NCI-H187 treated with DMSO at 0.1 percent for 48 hours (cell line): Measurements from ENCODE around the gene H19.

Source experiments
- DNase-seq: peaks from one replicate; lab custom pipeline; 2025; lab: John Stamatoyannopoulos, UW

H19 gene

DNA sequence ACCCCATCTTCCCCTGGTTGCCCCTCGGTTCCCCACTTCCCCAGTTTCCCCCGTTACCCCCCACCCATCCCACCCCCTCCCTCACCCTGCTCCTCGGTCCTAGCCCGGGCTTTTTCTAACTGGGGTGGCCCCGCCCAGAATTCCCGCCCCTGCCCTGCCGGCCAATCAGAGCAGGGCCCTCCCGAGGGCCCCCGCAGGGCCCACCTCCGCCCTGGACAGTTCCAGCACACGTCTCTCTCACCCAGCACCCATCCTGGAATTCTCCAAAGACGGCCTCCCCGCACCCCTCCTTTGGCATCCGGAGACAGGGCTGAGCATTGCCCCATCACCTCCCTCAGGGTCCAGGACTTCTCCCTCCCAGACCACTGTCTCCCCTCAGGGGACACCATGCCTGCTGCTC is at the start of gene H19:
Gene H19 (minus strand): TSS at position 88 of the 400 bp plus-strand sequence.
- DNase-seq: no peak

DNA sequence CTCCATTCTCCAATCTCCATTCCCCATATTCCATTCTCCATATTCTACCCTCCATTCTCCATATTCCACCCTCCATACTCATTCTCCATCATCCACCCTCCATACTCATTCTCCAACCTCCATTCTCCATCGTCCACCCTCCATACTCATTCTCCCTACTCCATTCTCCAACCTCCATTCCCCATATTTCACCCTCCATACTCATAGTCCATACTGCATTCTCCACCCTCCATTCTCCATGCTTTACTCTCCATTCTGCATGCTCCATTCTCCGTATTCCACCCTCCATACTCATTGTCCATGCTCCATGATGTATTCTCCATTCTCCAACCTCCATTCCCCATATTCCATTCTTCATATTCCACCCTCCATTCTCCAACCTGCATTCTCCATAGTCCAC is 44.3 kb upstream of the H19 start:
- no peak for DNase-seq

GRCh38 chr11:2041153-2041552 is 43.5 kb upstream of the H19 start:
- DNase-seq: no peak

DNA sequence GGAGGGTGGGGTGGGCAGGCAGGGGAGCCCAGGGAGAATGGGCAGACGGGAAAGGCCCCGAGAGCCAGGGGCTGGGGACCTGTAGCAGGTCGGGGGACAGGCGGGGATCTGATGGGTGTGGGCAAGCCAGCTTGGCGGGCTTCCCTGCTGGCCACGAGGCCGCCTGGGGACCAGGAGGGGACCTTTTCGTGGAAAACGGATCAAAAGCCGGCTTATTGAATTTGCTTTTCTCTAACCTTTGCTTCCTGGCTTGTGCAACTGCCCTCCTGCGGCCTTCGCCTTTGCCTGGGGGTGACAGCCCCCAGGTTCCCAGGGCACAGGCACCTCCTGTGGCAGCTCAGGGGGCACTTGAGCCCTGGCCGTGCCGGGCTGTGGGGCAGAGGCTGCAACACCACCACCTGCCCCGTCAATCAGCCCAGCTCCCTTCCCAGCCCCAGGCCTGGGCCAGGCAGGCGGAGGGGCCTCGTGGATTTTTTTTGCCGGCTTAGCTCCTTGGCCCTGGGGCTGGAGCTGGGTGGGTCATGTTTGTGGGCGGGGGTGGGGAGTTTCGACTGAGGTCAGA is 41.6 kb upstream of the H19 start:
- no peak for DNase-seq

- DNase-seq: no peak
These were observed 39.3 kb upstream of the H19 start for GRCh38 chr11:2036863-2037486.

DNA sequence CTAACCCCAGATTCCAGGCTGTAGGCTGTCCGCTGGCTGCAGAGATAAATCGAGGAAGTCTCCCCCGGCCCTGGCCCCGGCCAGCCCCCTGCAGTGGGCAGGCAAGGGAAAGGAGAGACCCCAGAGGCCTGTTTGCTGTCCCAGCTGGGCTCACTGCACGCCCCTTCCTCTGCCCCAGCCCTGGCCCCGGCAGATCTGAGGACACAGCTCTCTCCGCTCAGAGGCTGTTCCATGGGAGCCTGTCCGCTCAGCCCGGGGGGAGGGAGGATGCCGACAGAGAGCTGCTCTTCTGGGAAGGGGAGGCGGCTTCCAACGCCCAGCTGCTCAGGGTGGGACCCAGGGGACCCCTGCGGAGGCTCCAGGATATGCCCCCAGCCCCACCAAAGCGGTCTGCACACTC is 37.7 kb upstream of the H19 start:
- DNase-seq: no peak

GRCh38 chr11:2031058-2031457 is 33.4 kb upstream of the H19 start:
- DNase-seq: no peak

DNA sequence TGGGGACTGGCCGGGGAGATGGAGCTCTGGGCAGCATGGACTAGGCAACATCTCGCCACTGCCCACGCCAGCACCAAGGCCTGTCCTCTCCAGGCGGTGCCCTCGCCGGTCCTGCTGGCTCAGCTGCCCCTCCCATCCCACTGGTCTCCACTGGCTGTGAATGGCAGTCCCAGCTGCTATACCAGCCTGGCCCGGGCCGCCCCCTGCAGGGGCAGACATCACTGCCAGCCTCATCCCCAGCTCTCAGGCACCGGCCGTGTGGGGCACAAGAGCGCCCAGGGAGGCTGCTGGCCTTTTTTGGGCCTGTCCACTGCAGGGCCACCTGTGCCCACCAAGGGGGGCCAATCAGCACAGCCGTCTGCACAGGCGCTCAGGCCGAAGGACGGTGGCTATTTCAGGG is 30.1 kb upstream of the H19 start:
- no peak for DNase-seq

- DNase-seq: no peak
These were observed 17.4 kb upstream of the H19 start for GRCh38 chr11:2015025-2015424.

DNA sequence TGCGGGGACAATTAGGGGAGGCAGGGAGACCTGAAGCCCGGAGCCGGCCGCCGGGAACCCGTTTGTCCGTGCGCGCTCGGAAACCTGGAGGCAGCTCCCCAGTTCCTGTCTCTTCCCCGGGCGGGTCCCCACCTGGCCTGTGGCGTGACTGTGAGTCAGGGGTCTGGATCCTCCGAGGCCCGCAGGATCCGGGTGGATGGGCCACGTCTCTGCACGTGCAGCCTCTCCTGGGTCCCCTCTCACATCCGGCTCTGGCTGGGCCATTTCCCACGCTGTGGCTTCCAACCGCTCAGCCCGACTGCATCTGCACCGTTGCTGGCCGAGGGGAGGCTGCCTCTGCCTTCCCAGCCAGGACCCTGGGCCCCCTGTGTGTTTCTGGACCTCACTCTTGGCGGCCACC is 14.8 kb upstream of the H19 start:
- no peak for DNase-seq

DNA sequence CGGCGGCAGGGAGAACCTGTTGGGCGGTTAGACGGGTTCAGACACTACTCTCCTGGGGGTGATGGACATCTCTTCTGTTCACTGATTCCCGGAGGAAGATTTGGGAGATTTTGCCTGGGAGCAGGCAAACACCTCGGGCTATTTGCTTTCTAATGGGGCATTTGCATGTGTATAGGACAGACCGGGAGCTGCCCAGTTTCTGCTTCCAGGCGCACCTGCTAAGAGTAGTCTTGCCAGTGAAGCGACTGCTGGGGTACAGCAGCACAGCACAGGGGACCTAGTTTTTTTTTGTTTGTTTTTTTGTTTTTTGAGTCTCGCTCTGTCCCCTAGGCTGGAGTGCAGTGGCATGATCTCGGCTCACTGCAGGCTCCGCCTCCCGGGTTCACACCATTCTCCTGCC is 6.8 kb upstream of the H19 start:
- no peak for DNase-seq

- no peak for DNase-seq
These were observed 5.2 kb upstream of the H19 start for GRCh38 chr11:2002807-2003206.

GRCh38 chr11:2002042-2002776 is 4.6 kb upstream of the H19 start:
- no peak for DNase-seq

- DNase-seq: no peak
These were observed 1.2 kb upstream of the H19 start for GRCh38 chr11:1998861-1999260.

GRCh38 chr11:1998290-1998689 is 648 bp upstream of the H19 start:
- no peak for DNase-seq

GRCh38 chr11:1994121-1994520 is 3.5 kb downstream of the H19 start:
- no peak for DNase-seq

DNA sequence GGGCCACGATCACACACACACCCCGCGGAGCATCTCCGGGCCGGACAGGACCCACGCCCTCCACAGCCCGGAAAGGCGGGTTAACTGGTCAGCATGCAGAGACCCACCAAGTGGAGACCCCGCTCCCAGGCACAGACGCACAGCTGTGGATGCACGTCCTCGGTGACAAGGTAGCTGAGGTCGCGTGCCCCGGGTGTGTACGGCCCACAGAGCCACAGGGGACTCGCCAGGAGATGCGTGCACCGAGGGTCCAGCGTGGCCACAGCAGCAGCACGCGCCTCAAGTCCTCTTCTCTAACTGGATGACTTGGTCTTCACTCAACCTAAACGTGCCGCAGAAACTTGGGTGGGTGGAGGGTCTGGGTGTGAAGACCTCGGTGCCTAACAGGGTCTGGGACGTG is 5.5 kb downstream of the H19 start:
- DNase-seq: no peak

- DNase-seq: no peak
These were observed 6.6 kb downstream of the H19 start for GRCh38 chr11:1990872-1991578.

DNA sequence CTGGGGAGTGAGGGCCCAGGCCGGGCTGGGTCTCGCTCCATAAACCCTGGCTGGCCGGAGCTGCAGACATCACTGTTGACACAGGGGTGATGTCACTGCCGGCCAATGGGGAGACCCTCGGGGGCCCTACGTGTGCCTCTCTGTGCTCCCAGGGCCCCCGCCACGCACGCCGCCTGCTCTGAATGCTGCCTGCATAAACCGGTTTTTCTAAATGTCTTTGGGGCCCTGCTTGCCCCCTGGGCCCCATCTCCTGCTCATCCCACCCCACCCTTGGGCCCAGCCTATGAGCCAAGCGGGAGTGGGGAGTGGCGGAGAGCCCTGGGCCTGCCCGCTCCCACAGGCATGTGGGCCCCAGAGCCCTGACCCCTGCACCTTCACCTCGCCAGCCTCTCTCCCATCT is 7.7 kb downstream of the H19 start:
- DNase-seq: no peak

DNA sequence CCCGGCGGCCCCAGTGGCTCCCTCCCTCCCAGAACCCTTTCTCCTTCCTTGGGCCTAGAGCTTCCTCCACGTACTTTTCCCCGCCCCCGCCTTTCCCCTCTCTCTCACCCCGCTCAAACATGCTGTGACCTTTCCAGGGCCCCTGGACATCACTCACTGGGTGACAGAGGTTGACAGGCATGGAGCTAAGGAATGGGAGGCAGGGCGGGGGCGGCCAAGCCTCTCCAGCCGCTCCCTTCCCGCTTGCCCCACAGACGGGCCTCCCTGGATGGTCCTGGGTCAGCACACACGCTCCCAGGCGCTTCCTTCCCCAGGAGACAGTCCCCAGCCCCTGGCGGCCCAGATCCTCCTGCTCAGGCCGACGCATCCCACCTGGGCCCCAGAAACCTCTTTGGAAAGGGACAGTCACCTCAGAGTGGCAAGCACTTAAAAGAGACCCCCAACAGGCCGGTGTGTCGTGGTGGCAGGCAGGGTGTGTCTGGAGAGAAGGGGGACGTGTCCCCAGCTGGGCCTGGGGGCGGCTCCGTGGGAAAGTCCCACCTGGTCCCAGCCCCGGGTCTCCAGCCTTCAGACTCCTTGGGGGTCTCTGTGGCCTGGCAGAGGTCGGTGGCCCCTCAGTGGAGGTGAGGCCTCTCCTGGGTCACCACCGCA is 8.8 kb downstream of the H19 start:
- no peak for DNase-seq

GRCh38 chr11:1988174-1988573 is 9.5 kb downstream of the H19 start:
- no peak for DNase-seq

DNA sequence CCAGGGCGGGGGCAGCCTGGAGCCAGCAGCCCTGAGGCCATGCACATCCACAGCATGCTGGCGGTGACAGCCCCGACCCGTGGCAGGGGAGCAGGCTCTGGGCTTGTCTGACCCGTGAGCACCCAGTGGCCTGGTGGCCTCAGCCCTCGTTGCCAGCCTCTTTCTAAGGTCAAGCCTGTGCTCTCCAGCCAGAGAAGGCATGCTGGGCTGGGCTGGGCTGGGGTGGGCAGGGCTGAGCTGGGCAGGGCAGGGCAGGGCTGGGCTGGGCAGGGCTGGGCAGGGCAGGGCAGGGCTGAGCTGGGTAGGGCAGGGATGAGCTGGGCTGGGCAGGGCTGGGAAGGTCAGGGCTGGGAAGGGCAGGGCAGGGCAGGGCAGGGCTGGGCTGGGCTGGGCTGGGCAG is 10.6 kb downstream of the H19 start:
- DNase-seq: no peak

DNA sequence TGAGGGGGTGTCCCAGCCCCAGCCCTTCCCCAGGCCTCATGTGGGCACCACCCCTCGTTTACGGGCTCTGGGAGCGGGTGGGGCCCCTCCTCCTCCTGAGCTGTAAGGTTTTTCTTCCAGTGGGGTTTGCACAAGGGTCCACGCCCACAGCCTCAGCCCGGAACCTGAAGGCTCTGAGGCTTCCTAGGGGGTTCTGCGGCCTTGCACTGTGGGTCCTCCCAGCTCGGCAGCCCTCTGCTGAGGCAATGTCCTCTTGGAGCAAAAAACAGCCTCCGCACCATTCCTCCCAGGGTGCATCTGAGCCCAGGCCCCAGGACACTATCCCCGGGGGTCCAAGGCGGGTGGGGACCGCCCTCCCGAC is 14.1 kb downstream of the H19 start:
- DNase-seq: no peak
